Gastroesophageal sphincter (tissue), 4 donors: ENCODE results near the gene FOXO3. TPM values are rescaled to one million over a fixed set of nuclear protein-coding genes. Genes with fewer than 3 reads are reported as not detected.

Experiments
- ATAC-seq: fragments of 150-250 bp; one replicate; pipeline ENCODE4 v1.9.1; 2016; ENCODE audit warnings: mild to moderate bottlenecking, moderate library complexity
- H3K27ac ChIP-seq, 4 donors: fragments of 200-600 bp; sonication (generic) in 3 of 4; 1 replicate in 3 of 4; 2 replicates in 1 of 4; pipeline ENCODE4 v1.5.1; 2016 to 2019
- H3K27me3 ChIP-seq: fragments of 200-600 bp; sonication (generic); one replicate; pipeline ENCODE4 v1.5.1; 2019
- H3K36me3 ChIP-seq, 2 donors: fragments of 200-600 bp; sonication (generic); one replicate each; pipeline ENCODE4 v1.5.1; 2019; ENCODE audit warnings: control low read depth in 1 of 2
- H3K4me1 ChIP-seq, 3 donors: fragments of 200-600 bp; sonication (generic); 1 replicate in 2 of 3; 2 replicates in 1 of 3; pipeline ENCODE4 v1.5.1; 2016 to 2019; ENCODE audit warnings: control low read depth in 2 of 3
- H3K4me3 ChIP-seq, 2 donors: fragments of 200-600 bp; sonication (generic); one replicate each; pipeline ENCODE4 v1.5.1; 2019; ENCODE audit warnings: mild to moderate bottlenecking in 1 of 2, moderate library complexity in 1 of 2
- H3K9me3 ChIP-seq, 3 donors: fragments of 200-600 bp; sonication (generic); one replicate each; pipeline ENCODE4 v1.5.1; 2017 to 2019; ENCODE audit warnings: control low read depth in 2 of 3
- CTCF ChIP-seq, 4 experiments: fragments of 200-600 bp in 2 of 4; fragments of 450-650 bp in 2 of 4; sonication (generic) in 1 of 4; IDR thresholded peaks; one replicate each; pipeline ENCODE4 v1.5.1; 2017 to 2019; ENCODE audit warnings: antibody characterized with exemption in 4 of 4, mild to moderate bottlenecking in 2 of 4, moderate library complexity in 2 of 4
- EP300 ChIP-seq: sonication (generic); formaldehyde crosslinking; IDR thresholded peaks from one replicate; pipeline ENCODE4 v1.6.1; 2017; ENCODE audit warnings: antibody characterized with exemption, mild to moderate bottlenecking
- POLR2A ChIP-seq, 2 donors: fragments of 450-650 bp; IDR thresholded peaks; one replicate each; pipeline ENCODE4 v1.6.1; 2017; ENCODE audit warnings: antibody characterized with exemption in 2 of 2, mild to moderate bottlenecking in 2 of 2, moderate library complexity in 1 of 2
- POLR2AphosphoS5 ChIP-seq: sonication (generic); formaldehyde crosslinking; IDR thresholded peaks from one replicate; pipeline ENCODE4 v1.6.1; 2017; ENCODE audit warnings: antibody characterized with exemption
- WGBS, 2 donors: methylation state at CpG; one replicate each; pipeline ENCODE4 v1.1.5; 2018; ENCODE audit warnings: low coverage in 1 of 2; 5-methylcytosine and 5-hydroxymethylcytosine counted together
- total RNA-seq, 4 donors: library from RNA; depleted of rRNA; stranded (reverse); fragments of >200 nt; gene quantifications; one replicate each; pipeline ENCODE4 v1.1.0, GENCODE V29; 2016

Gene FOXO3
- total RNA-seq, 4 donors from 2014 or later, result 93.7 to 122 (median 114) TPM

- H3K4me1 ChIP-seq, result peaks cover 0 to 25% (median 0%) of the 10 kb centered on the region in 3 donors
- H3K27me3 ChIP-seq, result no peaks in the 10 kb centered on the region
- no peak for ATAC-seq
- no peak overlapping the region for H3K4me3 ChIP-seq
- no peaks in the 10 kb centered on the region for H3K9me3 ChIP-seq
- TF ChIP-seq POLR2A (IDR thresholded peaks at IDR 0.05) (no peak), CTCF (IDR thresholded peaks at IDR 0.05) (no peak), POLR2AphosphoS5 (no peak), EP300 (no peak)
- H3K36me3 ChIP-seq, result no peaks in the 10 kb centered on the region
- 33 to 66% methylated on average over 4 to 5 of the region's 9 CpGs for WGBS, 2 donors
- peak overlapping the region in 2 of 4 donors; percentile 34 to 37 for H3K27ac ChIP-seq
Measured at GRCh38 chr6:108714766-108715414, 154.2 kb downstream of the FOXO3 start.

- ATAC-seq, result no peak
- WGBS, 2 donors, result 82 to 100% methylated on average over 3 to 5 of the region's 5 CpGs
- TF ChIP-seq EP300 (no peak), POLR2AphosphoS5 (no peak), POLR2A (IDR thresholded peaks at IDR 0.05) (no peak), CTCF (IDR thresholded peaks at IDR 0.05) (no peak)
Measured at GRCh38 chr6:108715832-108716231, 155.1 kb downstream of the FOXO3 start.

DNA sequence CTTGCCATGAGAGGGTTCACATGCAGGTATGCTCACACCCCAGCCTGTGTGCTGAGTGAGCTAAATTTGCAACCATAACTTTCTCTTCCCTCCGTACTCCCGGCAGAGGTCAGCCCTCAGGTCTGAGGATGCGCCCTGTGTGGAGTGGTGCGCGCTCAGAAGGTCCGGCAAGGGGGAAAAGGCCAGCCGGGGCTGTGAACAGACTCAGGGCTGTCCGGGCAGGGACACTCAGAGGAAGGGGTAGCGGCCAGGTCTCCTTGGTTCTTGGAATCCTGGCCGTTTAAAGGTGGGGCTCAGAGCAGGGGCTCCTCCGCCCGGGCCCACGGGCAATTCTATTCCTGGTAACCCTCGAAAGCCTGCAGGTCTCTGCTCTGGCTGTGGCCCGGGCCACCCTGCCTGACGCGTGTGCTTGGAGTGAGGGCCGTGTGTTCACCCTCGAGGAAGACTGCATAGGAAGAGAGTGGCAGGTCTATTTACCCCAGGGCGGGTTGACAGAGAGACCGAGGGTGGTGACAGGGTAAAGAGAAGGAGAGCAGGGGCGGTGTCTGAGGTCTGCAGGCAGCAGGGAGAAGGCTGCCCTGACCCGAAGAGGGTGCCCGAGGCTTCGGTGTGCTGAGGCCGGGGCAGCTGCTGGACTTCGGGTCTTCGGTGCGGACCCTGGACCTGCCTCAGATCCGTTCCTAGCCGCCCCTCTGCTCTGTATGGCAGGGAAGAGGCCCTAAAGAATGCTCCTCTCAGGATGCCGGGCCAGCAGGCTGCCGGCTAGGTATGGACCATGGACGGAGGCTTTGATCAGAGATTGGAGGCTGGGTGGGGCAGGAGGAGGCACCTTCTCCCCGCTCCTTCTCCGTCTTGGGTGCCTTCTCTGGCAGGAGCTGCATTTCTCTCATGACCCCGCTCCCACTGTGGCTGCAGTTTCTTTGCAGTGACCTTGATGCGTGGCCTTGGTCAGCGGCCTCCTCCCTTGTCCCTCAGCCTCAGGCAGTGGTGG, 156.4 kb downstream of the FOXO3 start:
- no peak for ATAC-seq
- H3K36me3 ChIP-seq, result no peaks in the 10 kb centered on the region
- TF ChIP-seq POLR2AphosphoS5, result no peak
- no peak for TF ChIP-seq POLR2A (IDR thresholded peaks at IDR 0.05)
- TF ChIP-seq EP300, result no peak
- TF ChIP-seq CTCF (IDR thresholded peaks at IDR 0.05), result no peak

More at GRCh38 chr6:108715832-108716231, 155.1 kb downstream of the FOXO3 start:
- no peak overlapping the region for H3K4me3 ChIP-seq
- H3K9me3 ChIP-seq, result no peaks in the 10 kb centered on the region
- no peaks in the 10 kb centered on the region for H3K27me3 ChIP-seq
- no peak overlapping the region for H3K27ac ChIP-seq
- H3K4me1 ChIP-seq, result peaks cover 0 to 15% (median 0%) of the 10 kb centered on the region in 3 donors
- H3K36me3 ChIP-seq, result no peaks in the 10 kb centered on the region

GRCh38 chr6:108719477-108719876, 158.8 kb downstream of the FOXO3 start:
- peaks cover 0 to 14% (median 0%) of the 10 kb centered on the region in 3 donors for H3K9me3 ChIP-seq
- H3K27me3 ChIP-seq, result no peaks in the 10 kb centered on the region
- no peaks in the 10 kb centered on the region for H3K36me3 ChIP-seq
- no peak for ATAC-seq
- H3K4me1 ChIP-seq, result peaks cover 0 to under 1% (median 0%) of the 10 kb centered on the region in 3 donors
- H3K4me3 ChIP-seq, result no peak overlapping the region
- WGBS, 2 donors, result no CpG with 5 or more reads among the region's 3 CpGs
- TF ChIP-seq EP300 (no peak), POLR2A (IDR thresholded peaks at IDR 0.05) (no peak), CTCF (IDR thresholded peaks at IDR 0.05) (no peak), POLR2AphosphoS5 (no peak)
- no peak overlapping the region for H3K27ac ChIP-seq

More for the DNA sequence above, 156.4 kb downstream of the FOXO3 start:
- Histone ChIP-seq H3K4me1 (peaks cover 0 to 12% (median 0%) of the 10 kb centered on the region in 3 donors), H3K9me3 (no peaks in the 10 kb centered on the region), H3K4me3 (no peak overlapping the region), H3K27me3 (no peaks in the 10 kb centered on the region), H3K27ac (no peak overlapping the region)
- 96 to 100% methylated on average over 9 to 13 of the region's 39 CpGs for WGBS, 2 donors
